ENCODE data around the gene PDLIM4.

The PDLIM4 gene, protein sequence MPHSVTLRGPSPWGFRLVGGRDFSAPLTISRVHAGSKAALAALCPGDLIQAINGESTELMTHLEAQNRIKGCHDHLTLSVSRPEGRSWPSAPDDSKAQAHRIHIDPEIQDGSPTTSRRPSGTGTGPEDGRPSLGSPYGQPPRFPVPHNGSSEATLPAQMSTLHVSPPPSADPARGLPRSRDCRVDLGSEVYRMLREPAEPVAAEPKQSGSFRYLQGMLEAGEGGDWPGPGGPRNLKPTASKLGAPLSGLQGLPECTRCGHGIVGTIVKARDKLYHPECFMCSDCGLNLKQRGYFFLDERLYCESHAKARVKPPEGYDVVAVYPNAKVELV

DNA sequence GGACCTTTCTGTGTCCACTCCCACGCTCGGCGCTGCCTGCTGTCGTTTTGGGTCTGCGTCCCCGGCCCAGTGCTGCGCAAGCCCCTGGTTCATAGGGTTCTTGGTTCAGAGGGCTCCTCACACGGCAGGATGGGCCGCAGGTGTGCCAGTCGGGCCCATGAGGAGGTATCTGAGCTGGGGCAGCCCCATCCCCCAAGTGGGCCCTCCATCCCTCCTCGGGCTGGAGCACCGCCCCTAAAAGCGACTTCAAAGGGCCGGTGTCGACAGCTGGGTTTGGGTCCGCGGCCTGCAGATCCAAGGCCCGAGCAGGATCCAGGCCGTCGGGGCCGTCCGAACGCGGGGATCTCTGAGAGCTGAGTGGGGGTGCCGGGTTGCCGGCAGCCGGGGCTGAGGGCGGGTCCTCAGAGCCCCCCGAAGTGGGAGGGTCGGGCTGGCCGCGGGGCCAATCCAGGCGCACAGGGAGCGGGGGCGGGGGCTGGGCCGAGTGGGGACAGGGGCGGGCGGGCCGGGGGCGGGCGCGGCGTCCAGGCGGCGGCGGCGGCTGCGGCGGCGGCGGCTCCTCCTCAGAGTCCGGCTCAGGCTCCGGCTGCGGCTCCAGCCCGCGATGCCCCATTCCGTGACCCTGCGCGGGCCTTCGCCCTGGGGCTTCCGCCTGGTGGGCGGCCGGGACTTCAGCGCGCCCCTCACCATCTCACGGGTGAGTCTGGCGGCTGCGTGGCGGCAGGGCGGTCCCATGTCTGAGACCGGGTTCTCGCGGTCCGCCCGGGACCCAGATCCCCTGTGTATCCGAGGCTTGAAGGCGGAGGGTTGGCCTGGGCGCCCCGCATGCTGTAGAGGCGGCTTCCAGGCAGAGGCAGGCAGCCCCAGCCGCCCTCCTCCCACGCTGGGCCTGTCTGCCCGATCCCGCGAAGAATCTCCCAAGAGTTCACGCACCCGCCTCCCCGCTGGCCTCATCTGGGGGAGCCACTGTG, at the start of gene PDLIM4:
Gene PDLIM4 (plus strand): TSS at position 566 of the 971 bp plus-strand sequence. CDS start 39 bp downstream, at position 605.
- DNase-seq (ENCODE audit: low spot score), result no peak

DNA sequence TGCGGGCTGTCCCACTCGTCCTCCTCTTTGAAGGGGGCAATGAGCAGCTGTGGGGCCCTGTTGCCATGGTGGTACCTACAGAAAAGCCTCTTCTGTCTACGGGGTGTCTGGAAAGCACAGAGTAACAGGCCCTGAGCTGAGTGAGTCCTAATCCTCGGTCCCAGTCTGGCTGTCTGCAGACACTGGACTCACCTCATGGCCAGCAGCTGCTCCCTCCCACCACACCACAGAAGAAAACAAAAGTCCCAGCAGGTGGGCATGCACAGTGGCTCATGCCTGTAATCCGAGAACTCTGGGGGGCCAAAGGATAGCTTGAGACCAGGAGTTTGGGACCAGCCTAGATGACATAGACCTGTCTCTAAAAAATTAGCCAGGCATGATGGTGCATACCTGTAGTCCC, 49.7 kb upstream of the PDLIM4 start:
- no peak for DNase-seq (ENCODE audit: low spot score)

DNA sequence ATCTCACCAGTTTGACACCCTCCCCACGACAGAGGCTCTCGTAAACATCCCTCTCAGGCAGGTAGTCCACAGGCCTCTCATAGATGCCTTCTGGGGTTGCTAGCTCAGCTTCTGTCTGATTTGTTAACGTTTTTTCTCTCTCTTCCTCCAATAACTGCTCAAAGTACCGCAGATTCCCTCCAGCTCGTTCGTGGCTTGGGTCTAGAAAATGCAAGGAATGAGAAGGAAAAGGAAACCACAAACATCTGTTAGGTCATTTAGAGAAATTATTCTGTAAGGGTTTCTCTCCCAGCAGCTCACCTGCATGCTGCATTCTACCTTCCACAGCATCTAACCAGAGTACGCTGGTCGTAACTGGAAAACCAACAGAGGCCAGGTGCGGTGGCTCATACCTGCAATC, 48.4 kb upstream of the PDLIM4 start:
- DNase-seq (ENCODE audit: low spot score), result no peak

DNA sequence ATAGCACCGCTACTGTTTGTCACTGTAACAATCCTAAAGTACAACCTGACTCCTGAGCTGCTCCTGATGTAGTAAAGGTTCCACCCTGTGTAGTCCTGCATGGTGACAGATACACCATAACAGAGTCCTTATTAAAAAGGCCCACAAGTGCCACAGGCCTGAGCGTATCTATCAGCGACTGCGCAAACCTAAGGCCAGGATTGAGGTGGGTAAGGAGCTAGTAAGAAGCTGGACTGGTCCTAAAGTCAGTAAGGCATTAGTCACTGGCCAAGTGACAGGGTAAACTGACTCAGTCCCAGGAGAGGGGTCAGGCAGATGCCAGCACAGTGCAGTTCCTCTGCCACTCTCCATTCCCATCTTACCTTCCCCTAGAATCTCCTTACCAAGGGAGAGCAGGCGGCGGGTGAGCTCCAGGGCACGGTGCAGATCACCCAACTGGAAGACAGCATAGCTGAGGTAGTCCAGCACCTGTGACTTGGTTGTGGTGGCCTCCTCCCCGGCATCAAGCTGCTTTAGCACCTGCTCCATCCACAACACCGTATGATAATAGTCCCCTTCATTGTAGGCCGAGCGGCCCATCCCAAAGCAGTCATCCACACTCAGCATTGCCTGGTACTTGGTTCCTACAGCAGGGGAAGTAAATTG, 47.5 kb upstream of the PDLIM4 start:
- DNase-seq (ENCODE audit: low spot score), result no peak

DNA sequence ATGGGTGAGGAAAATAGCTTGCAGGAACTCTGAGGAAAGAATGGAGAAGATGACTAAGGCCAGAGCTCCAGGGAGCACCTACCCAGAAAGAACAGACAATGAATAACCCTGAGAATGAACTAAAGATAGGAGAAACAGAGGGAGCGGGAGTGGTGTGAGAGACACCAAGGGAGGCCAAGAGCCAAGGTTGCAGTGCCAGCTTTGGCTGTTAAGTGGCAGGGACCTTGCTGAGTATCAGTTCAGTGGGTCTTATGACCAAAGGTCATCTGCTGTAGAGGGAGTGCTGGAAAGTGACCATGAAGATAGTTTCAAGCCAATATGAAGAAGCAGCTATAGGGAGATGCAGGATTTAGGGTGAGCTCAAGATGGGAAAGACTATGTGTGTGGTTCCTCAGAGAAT, 46.6 kb upstream of the PDLIM4 start:
- DNase-seq (ENCODE audit: low spot score), result no peak

DNA sequence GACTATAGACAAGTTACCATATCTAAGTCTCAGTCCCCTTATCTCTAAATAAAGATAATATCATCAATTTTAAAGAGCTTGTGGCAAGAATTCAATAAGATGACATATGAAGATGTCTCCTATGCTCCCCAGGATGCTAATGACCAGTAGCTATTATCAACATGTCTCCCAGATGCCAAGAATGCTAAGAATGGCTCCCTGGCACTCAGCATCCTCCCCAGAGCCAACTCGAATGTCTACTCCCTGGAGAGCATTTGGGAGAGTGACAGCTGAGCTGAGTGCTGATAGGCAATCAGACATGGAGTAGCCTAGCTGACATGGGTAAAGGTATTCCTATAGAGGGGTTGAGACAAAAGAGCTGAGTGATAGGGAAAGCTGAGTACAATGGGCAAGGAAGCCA, 45.7 kb upstream of the PDLIM4 start:
- no peak for DNase-seq (ENCODE audit: low spot score)

DNA sequence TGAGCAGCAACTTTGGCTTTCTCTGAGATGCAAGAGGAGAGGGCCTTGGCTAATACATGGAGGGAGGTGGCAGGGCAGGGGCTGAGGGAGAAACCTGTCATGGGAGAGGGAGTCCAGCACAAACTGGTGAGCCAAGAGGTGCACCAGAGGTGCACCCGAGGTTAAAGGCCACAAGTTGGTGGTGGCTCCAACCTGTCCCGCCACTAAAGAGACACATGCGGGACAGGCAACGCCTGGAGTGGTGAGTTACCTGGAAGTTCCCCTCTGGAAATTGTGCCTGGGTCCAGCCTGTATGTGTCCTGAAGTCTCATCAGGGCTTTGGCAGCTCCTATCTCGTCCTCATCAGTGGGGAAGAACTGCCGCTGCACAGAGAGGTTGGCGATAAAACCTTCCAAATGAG, 43.8 kb upstream of the PDLIM4 start:
- DNase-seq (ENCODE audit: low spot score), result no peak

DNA sequence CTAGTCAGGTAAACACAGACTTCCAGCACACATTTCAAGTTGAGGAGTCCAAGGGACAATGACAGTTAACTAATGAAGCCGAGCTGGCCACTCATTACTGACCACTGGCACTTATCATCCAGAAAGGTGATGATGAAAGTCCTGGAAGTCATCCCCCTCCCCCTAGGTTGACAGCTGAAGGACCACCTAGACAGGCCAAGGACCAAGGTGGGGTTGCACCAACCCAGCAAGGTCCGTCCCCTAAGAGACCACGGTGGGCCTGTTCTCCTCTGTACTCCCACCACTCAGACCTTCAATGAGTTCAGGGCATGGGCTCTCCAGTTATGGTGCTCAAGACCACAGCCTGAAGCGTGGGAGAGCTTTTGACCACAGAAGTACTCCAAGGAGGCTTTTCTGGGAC, 43.0 kb upstream of the PDLIM4 start:
- DNase-seq (ENCODE audit: low spot score), result no peak

DNA sequence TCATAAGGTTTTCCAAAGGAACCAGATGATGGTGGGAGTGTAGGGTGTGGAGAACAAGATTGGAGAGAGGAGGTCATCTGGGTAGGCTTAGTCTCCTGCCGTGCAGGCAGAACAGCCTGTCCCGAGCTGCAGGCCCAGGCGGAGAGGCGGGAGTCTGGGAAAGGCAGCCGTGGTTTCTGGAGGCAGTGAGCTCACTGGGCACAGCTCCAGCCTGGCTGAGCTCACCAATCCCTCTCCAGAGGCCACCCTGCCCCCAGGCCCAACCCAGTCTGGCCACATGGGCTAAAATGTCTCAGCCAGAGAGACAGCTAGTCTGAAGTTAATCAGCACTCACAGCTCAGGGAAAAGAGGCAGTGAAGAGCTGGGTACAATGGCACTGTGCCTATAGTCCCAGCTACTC, 42.2 kb upstream of the PDLIM4 start:
- DNase-seq (ENCODE audit: low spot score), result peak; percentile 44

DNA sequence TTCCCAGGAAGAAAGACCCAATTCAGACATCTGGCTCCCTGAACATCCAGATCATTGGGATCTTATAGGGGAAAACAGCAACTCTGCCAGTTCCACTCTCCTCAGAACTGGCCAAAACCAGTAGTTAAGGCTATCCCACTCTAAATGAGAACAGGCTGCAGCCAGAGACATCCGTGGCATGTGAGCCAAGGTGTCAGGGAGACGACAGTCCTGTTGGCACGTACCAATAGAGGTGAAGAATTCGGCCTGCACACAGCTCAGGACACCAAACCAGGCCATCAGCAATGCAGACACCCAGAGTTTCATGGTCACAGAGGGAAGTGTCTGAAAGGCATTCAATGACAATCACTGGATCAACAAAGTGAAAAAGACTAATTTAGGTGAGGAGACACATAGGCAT, 39.2 kb upstream of the PDLIM4 start:
- DNase-seq (ENCODE audit: low spot score), result no peak

DNA sequence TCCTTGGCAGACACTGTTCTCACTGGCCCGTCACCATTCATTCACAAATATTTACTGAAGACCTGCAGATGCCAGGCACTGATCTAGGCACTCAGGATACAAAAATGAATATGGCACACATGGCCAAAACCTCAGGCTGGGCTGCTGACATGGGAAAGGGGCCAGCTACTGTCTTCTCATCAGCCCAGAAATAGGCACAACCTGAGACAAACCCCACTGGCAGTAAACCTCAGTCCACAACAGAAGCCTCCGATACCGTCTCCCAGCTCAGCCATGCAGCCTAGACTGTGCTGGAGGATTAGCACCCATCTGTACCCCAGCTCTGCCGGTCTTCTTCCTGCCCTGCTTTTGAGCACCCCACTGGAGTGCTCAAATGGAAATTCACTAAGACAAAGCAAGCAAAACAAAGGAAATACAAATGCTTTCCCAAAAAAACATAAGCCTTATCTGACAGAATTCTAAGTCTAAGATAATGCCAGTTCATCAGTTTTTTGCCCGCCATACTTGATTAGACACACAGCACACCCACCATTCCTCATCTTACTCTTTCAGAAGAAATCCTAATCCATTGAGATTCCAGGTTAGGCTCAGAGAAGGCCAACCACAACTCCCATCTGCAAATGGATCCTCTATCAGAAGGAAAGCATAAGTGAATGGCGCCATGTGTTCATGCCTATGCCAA, 38.1 kb upstream of the PDLIM4 start:
- DNase-seq (ENCODE audit: low spot score), result no peak

DNA sequence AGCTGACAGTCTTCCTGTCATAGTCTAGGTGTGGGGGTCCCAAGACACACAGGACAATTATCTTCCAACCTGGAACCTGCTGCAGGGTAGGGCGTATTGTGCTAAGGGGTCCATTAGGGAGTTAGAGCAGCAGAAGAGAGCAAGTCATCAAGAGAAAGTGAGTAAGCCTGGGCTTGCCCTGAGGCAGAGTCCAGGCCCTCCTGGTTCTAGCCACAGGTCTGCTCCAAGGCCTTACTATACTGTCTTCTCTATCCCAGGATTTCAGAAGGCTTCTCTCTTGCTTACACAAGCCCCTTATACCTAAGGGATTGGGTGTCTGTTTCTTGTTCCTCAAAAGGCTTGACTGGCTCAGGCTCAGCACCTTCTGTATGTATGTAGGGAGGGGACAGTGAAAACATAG, 37.5 kb upstream of the PDLIM4 start:
- no peak for DNase-seq (ENCODE audit: low spot score)

DNA sequence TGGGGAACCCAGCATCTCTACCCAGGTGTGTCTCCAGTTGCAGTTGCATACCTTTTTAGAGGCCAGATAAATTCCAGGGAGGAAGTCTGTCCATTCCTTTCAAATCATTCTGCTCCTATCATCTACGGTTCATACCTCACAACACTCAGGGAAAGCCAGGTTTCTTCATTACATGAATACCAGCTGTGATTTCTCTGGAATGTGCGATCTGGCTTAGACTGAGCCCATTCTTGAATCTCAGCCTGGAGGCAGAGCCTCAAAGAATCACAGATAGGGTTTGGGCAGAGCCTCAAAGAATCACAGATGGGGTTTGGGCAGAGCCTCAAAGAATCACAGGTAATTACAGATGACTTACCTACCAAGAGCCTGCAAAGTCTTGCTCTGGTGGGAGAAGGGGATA, 37.0 kb upstream of the PDLIM4 start:
- no peak for DNase-seq (ENCODE audit: low spot score)

DNA sequence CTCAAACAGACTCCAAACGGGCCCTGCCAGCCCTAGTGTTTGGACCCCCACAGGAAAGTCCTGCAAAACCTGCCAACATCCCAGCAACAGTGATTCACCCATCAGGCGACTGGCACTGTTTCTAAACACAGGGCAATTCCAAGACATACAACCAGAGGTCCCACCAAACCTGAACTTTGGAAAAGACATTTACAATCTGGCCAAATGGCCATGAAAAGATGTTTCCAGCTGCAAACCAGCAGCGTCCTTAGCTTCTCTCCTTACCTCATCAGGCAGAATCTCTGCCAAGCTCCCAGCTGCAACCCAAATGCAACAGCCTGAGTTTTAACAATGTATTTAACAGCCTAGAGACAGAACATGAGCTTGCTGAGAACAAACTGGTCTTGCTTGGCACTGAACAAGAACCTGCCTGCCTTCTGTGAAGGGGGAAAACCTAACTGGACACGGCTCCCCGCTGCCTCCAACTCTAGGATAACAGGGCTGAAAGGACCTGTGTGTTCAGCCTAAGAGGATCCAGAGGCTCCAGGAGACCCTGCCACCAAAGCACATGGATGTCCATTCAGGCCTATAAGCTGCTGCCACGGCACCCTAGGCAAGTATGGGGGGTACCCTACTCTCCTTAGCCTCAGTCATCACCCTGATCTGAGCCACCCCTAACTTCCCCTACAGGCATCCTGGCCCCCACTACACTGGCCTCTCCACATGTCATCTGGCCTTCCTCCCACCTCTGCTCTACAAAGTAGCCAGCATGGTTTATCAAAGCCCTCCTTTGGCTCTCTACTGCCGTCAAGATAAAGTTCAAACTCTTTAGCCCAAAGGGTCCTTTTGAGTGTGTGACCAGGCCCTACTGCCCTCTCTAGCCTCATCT, 35.5 kb upstream of the PDLIM4 start:
- peak; percentile 42 for DNase-seq (ENCODE audit: low spot score)

DNA sequence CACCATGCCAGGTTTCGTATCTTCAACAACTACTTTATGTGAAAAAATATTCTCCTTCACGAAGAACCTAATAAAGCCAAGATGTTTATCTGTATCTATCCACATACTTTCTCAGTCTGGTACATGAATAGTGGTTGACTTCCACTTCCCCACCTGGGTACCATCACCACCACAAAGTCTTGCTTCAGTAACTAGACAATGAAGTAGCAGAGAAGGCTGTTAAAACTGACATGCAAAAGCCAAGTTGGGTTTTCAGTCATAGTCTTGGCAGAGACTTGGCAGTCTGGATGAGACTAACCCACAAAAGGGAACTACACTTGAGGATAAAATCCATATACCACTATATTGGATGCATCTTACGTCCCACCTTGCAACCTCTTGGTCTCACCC, 34.9 kb upstream of the PDLIM4 start:
- DNase-seq (ENCODE audit: low spot score), result no peak

DNA sequence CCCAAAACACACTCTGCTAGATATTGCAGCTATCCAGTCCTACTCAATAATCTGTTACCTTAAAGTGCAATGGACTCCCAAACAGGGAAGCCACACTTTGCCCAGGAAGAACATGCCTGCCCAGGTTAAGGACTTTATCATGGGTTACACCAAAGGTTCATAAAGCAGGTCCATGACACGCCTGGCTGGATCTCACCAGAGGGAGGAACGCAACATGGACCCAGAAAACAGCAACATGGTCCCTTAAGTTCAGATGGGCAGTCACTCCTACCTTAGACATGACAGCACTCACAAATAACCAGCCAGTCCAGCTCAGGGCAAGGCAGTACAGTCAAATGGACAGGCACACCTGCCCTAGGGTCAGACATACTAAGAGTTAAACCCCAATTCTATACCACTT, 33.6 kb upstream of the PDLIM4 start:
- no peak for DNase-seq (ENCODE audit: low spot score)

DNA sequence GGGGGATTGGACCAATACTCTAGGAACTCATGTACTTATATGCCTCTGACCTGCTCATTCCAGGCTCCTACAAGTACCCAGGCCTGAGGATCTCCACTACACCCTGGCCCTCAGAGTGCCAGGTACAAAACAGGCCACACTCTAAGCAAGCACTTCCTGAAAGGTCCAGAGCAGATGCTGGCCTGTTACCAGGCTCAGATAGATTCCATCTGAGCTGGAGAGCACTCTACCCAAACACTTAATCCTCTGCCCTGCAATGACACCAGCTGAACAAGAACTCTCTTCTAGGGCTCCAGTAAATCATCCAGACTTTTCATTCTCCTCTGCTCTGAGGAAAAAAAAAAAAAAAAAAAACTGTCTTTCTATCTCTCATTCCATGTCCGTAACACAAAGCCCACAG, 32.8 kb upstream of the PDLIM4 start:
- no peak for DNase-seq (ENCODE audit: low spot score)

DNA sequence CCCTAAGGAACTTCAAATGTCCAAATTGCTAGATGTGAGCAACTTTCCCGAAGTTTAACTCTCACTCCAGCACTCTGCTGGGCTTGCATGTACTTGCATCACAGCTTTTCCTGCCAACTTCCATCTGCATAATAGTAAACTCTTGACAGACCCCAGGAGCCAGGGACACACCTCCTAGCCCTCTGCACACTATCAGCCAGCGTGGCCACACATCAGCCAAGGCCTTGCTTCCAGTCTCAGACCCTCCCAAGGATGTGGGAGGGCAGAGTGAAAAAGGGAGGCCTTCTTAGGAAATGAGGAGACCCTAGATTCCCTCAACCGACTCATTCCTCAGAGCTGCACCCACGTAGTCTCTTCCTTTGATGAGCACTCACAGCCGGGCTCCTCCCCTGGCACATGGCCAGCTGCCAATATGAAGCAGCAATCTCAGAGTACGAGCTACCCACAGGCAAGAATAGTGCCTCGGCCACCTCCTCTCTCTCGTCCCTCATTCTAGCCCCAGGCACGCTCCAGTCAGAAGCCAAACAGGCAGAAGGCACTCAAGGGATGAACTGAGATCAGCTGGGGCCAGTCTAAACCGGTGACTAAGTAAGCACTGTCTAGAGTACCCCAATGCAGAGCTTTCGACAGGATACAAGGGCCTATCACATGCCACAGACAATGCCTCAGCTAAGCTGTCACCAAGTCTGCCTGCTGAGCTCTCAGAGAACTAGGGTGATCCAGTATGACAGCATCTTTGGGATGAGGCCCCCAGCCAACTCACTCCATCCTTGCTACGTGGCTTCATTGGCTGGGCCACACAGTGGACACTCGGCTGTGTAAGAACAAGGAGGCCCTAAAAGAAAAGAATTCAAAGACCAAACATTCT, 32.1 kb upstream of the PDLIM4 start:
- DNase-seq (ENCODE audit: low spot score), result no peak

DNA sequence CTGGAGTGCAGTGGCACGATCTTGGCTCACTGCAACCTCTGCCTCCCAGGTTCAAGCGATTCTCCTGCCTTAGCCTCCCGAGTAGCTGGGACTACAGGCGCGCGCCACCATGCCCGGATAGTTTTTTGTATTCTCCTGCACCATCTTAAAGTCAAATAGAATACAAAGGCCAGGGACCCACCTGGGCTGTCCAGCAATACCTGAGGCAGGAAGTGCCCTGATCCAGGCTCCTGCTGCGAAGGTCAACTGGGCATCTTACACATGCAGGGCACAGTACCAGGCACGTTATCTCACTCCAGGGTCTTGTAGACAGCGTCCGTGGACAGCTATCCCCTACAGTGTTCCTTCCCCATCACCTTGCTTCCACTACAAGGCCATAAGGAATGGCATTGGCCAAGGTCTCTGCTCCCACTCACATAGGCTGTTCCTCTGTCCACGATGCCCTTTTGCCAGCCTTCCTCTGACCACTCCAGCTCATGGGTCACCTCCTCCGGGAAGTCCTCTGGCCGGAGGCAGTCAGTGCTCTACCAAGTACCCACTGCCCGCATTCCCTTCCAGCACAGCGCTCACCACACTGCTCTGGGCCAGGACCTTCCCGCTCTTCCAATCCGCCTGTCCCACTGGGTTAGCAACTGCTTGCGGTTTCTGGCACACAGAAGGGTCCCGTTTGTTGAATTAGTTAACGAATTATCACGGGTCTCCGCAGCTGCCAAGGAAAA, 30.8 kb upstream of the PDLIM4 start:
- DNase-seq (ENCODE audit: low spot score), result no peak

DNA sequence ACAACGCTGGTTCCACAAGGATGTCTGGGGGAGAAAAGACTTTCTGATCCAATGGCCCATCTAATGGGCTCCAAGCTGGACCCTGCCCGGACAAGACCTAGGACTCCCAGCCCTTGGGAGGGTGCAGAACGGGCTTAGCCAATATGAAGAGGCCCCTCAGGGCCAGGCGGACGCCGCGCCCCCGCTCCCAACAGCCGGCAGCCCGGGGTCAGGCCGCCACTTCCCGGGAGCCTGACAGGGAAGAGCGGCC, 30.3 kb upstream of the PDLIM4 start:
- DNase-seq (ENCODE audit: low spot score), result no peak
